Fibroblast of pulmonary artery (primary cell): ENCODE results near the gene CYP2J2.
A peak's percentile ranks its signal among the peaks of the same experiment; 100 is the strongest.

ENCODE experiments used
- DNase-seq: peaks from one replicate; pipeline ENCODE4 v3.0.0-alpha.2; 2010; ENCODE audit warnings: low read depth
- H3K4me3 ChIP-seq: replicated peaks from 2 replicates; pipeline ENCODE4 v1.5.1; 2011; ENCODE audit warnings: low read depth, mild to moderate bottlenecking, control low read depth, low read length, moderate library complexity
- CTCF ChIP-seq: IDR thresholded peaks from 2 replicates; pipeline ENCODE4 v1.5.1; 2011; ENCODE audit warnings: mild to moderate bottlenecking, control low read depth, low read length, inconsistent platforms; ENCODE audit errors: missing control alignments

The CYP2J2 gene

GRCh38 chr1:59906931-59907330 is 19.6 kb downstream of the CYP2J2 start:
- no peak for TF ChIP-seq CTCF
- DNase-seq, result no peak
- H3K4me3 ChIP-seq, result no peak overlapping the region

GRCh38 chr1:59903141-59903754 is 23.3 kb downstream of the CYP2J2 start:
- H3K4me3 ChIP-seq, result no peak overlapping the region
- peak; percentile 56 for TF ChIP-seq CTCF
- peak; percentile 18 for DNase-seq

- DNase-seq, result peak; percentile 22
- no peak overlapping the region for H3K4me3 ChIP-seq
- TF ChIP-seq CTCF, result no peak
These were observed 24.7 kb downstream of the CYP2J2 start for GRCh38 chr1:59901770-59902388.

- TF ChIP-seq CTCF, result no peak
- no peak for DNase-seq
- H3K4me3 ChIP-seq, result no peak overlapping the region
These were observed 25.9 kb downstream of the CYP2J2 start for GRCh38 chr1:59900640-59901039.

- H3K4me3 ChIP-seq, result no peak overlapping the region
- no peak for TF ChIP-seq CTCF
- DNase-seq, result peak; percentile 33
These were observed 27.6 kb downstream of the CYP2J2 start for GRCh38 chr1:59898927-59899326.

GRCh38 chr1:59897165-59897564 is 29.4 kb downstream of the CYP2J2 start:
- DNase-seq, result no peak
- TF ChIP-seq CTCF, result no peak
- H3K4me3 ChIP-seq, result no peak overlapping the region
